HG03097 (cell line): ENCODE data around the gene KPNA3.
"Not testable (repeated sequence)": the region's sequence is repeated elsewhere in the genome, so short reads cannot be mapped to it uniquely, and the experiment has no call there.

Source experiments
- ATAC-seq: cut with Tn5 transposase; IDR thresholded peaks from one replicate; pipeline ENCODE4 v1.9.1; 2021; ENCODE audit not compliant: unreplicated experiment, low FRiP score

The KPNA3 gene

GRCh38 chr13:49792550-49793324 lies at the start of gene KPNA3:
TSS of gene KPNA3 (minus strand) at chr13:49792682. CDS start at chr13:49792506, 176 bp downstream.
- ATAC-seq, result peak; percentile 86

GRCh38 chr13:49841964-49842363 lies 49.5 kb upstream of the KPNA3 start:
- no peak for ATAC-seq

- ATAC-seq, result no peak
These were observed 48.2 kb upstream of the KPNA3 start for GRCh38 chr13:49840675-49841074.

- no peak for ATAC-seq
These were observed 47.8 kb upstream of the KPNA3 start for GRCh38 chr13:49840266-49840665.

GRCh38 chr13:49838989-49839388 lies 46.5 kb upstream of the KPNA3 start:
- ATAC-seq, result no peak

- no peak for ATAC-seq
These were observed 44.0 kb upstream of the KPNA3 start for GRCh38 chr13:49836516-49836915.

GRCh38 chr13:49833402-49833801 lies 40.9 kb upstream of the KPNA3 start:
- no peak for ATAC-seq

GRCh38 chr13:49831455-49831854 lies 39.0 kb upstream of the KPNA3 start:
- ATAC-seq, result no peak

- ATAC-seq, result no peak
These were observed 38.2 kb upstream of the KPNA3 start for GRCh38 chr13:49830721-49831120.

- no peak for ATAC-seq
These were observed 37.2 kb upstream of the KPNA3 start for GRCh38 chr13:49829715-49830114.

- ATAC-seq, result no peak
These were observed 36.0 kb upstream of the KPNA3 start for GRCh38 chr13:49828453-49828852.

- no peak for ATAC-seq
These were observed 35.4 kb upstream of the KPNA3 start for GRCh38 chr13:49827891-49828290.

GRCh38 chr13:49827336-49827735 lies 34.9 kb upstream of the KPNA3 start:
- ATAC-seq, result no peak

GRCh38 chr13:49821216-49822009 lies 28.9 kb upstream of the KPNA3 start:
- no peak for ATAC-seq

- ATAC-seq, result no peak
These were observed 28.2 kb upstream of the KPNA3 start for GRCh38 chr13:49820591-49821215.

GRCh38 chr13:49816047-49816446 lies 23.6 kb upstream of the KPNA3 start:
- ATAC-seq, result not testable (repeated sequence)

- ATAC-seq, result no peak
These were observed 22.2 kb upstream of the KPNA3 start for GRCh38 chr13:49814551-49815270.

GRCh38 chr13:49812812-49813211 lies 20.3 kb upstream of the KPNA3 start:
- ATAC-seq, result no peak

GRCh38 chr13:49811527-49811908 lies 19.0 kb upstream of the KPNA3 start:
- no peak for ATAC-seq

GRCh38 chr13:49810567-49811526 lies 18.4 kb upstream of the KPNA3 start:
- no peak for ATAC-seq
